GM18861 (cell line): Measurements from ENCODE around the gene ANO3.
"Not testable (repeated sequence)": the region's sequence is repeated elsewhere in the genome, so short reads cannot be mapped to it uniquely, and the experiment has no call there.

Source experiments
- ATAC-seq: cut with Tn5 transposase; IDR thresholded peaks from one replicate; pipeline ENCODE4 v1.9.1; 2021; ENCODE audit not compliant: unreplicated experiment

ANO3 gene

DNA sequence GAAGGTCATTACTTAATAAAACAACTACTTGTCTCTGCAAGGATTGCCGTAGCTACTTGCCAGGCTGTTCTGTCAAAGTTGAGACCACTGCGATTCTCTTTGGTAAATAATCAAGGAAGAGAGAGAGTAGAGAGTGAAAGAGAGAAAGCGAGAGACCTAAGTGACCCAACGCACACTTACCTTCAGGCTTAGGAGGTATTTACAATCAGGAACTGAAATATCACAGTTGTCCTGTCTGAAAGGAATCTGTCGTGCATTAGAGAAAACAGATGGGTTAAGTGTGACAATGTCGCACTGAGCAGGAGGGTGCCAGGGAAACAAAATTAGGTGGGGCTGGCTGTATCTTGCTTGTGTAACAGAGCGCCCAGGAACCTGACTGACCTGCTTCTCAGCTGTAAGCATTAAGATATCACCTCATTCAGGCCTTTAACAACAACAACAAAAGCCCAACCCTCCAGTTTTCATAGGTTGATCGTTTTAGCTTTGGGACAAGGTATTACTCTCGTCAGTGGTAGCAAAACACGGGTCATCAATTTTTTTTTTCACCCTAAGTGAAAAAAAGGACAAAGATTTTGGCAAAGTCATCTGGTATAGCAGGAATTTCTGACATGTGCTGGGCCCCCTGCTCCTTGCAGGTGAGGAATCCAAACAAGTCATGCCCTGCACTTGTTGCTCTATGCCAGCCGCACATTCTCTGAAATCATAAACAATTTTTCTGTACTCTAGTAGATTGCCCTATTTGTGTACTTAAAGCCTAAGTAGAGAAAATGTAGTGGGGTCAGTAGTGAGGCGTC is 240.1 kb downstream of the ANO3 start, which contains the start of gene MUC15:
MUC15 (minus strand) TSS at position 403 of the 794 bp plus-strand sequence. CDS start 5,169 bp downstream, outside the sequence.
- no peak for ATAC-seq

DNA sequence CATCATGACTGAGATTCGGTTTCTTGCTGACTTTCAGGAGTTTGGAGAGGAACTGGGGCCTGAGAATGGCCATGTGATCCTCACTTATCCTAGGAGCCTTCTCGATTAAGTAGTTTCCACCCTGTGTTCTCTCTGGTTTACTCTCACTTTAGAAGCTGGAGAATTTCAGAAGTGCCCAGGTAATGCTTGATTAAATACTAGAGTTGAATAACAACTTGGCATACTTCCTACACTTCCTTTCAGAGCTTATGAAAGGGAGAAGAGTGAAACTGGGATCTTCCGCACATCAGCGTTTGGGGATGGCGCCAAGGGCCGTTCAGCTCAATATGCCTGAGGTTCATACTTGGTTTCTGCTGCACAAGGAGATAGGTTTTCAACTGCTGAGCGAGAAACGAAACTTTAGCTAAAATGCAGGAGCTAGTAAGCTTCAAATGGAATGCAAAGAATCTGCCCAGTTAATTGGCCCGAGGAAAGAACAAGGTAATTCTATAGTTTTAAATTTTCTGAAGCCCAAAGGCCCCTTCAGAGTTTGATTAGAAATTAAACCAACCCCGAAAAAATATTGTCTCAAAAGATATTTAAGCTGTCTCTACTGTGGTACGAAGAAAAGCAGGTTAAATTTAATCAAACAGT is 241.0 kb downstream of the ANO3 start:
- no peak for ATAC-seq

DNA sequence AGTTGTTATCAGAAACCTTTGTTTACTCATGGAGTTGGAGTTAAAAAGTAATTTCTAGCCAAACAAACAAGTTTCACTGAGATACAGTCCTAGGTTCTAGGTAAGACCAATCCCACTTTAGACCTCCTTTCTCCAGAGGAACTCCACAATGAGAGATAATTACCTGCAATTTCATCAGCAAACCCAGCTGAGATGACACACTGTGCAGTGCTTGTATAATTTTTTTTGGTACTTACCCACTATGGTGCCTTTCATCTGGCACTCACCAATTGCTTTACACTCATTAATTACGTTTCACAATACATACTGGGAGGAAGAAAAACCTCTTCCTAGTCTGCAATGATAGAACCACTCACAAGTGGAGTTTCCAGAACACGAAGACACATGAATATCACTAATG is 242.0 kb downstream of the ANO3 start:
- no peak for ATAC-seq

DNA sequence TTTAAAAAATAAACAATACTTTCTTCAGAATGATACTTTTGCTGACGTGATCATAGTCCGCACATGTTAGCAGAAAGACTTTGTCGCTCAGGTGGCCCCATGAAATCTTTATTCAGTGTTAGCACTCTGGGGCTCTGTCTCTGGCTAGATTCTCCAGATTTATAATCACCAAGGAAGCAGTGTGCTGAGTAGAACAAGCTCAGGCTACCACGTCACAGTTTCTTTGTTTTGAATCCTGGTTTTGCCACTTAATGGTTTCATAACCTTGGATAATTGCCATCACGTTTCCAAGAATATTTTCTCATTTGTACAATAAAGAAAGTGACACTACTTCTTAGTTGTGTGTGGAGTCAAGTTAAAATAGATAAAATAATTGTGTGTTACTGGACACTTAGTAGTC is 244.0 kb downstream of the ANO3 start:
- ATAC-seq, result no peak

DNA sequence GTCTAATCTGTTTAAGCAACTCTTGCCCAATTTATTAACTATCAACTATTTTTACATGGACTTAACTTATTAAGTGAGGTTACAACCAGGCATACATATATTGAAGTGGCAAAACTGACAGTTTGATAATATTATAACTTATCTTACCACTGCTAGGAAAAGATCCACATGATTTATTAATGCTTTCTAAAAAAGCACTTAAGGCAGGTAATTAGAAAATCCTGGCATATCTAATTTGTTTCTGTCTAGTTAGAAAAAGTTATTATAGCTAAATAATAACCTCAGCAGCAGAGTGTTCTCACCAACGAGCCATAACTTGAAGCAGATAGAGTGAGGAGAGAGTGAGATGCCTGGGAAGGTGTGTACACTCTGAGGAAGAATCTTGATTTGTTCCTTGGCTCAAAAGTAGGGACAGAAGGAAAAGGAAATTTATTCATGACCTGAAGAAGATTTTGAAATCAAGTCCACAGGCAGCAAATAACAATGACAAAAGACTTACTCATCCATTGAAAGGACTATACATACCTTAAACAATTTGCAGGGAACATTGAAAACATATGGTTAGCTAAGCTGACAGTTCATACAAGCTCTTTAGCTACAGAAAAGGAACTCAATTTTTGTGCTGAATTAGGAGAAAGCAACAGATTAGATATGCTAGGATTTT is 247.2 kb downstream of the ANO3 start:
- no peak for ATAC-seq

DNA sequence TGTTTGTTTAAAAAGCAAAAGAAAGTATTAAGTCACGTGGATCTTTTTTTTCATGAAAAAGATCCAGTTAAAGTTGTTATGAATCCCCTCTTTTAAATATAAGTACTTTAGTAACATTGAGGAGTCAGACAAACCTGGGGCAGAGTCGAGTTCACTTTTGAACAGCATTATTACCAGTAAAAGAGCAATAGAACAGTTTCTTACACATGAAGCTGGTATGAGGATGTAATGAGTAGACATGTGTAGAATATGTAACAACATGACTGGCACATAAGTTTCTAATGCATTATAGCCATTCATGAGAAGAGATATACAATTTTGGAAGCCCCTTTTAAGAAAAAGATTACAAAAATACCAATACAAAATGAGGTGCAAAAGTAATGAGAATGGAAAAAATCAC is 247.8 kb downstream of the ANO3 start:
- no peak for ATAC-seq

DNA sequence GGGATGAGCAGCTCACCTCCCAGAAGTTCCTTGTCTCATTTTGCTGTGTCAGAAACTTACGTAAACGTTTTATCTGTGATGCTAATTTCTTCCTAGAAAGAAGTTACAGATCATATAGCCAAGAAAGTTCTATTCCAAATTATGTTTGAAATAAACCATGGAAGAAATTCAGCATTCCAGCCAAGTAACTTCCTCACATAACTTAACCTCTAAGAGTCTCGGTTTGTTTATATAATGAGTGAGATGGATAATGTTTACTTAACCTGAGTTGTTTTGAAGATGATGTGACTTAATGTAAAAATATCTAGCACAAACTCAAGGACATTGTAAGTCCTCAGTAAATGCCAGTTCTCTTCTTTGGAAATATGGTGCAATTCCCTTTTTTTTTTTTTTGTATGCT is 249.0 kb downstream of the ANO3 start:
- no peak for ATAC-seq

DNA sequence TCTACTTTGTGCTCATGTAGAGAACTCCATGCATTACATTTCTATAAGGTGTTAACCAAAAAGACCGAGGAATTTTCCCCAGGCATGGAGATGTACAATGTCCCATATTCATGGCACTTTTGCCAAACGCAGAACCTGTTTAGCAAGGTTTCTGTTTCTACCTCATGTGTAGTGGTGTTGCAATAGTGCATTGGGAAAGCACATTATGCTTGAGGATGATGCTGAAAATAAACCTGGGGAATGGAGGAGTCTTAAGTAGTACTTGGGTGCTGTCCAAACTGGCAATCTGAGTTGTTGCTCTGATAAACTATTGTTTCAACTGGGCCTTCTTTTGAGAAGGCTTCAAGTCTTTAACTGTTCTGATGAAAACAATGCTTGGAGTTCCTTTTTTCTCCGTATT is 251.6 kb downstream of the ANO3 start:
- no peak for ATAC-seq

DNA sequence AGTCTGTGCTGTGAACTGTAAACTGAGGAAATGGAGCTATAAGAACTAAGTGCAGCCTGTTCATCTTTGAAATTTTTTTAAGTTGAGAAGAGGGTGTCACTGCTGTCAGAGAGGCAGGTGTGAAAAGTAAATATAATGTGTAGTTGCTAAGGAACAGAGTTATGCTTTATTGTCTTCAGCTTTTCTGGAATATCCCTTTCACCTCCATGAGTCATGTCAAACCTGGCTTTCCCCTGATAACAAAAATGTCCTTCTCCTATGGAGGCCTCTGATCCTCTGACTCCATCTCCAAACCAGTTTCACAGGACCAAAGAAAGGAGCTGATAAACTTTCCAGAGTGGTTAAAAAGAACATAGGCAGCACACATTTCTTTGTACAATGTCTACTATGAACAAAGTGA is 252.9 kb downstream of the ANO3 start:
- no peak for ATAC-seq

DNA sequence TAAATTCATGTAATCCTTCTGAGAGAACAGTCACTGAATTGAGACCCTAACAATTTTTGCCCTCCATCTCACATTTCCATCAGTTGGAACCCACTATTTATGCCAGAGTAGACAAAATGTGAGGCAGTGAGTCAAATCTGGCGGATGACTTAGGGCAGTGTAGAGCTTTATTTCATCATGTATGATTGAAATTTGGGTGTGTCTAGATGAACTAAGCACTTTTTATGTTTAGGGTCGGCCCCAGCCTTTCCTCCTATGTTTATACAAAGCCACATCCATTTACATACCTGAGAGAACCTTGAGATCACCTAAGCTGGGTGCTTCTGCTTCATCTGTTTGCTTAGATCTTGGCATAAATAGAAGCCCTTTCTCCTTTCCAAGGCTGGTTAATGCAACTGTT is 255.1 kb downstream of the ANO3 start:
- no peak for ATAC-seq

DNA sequence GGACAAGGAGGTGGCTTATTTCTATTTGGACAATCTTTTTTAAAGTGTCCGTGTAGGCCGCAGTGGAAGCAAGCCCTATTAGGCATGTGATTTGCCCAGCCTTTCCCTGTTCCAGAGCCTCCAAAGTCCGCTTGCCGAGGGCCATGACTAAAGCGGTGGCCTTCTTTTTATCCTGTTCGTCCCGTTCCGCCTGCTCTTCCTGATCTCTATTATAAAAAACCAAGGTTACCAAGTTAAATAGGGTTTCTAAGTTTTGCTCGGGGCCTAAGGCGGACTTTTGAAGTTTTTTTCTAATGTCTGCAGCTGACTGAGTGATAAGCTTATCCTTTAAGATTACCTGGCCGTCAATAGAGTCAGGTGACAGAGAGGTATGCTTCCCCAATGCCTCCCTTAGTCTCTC is 261.8 kb downstream of the ANO3 start:
- no peak for ATAC-seq

DNA sequence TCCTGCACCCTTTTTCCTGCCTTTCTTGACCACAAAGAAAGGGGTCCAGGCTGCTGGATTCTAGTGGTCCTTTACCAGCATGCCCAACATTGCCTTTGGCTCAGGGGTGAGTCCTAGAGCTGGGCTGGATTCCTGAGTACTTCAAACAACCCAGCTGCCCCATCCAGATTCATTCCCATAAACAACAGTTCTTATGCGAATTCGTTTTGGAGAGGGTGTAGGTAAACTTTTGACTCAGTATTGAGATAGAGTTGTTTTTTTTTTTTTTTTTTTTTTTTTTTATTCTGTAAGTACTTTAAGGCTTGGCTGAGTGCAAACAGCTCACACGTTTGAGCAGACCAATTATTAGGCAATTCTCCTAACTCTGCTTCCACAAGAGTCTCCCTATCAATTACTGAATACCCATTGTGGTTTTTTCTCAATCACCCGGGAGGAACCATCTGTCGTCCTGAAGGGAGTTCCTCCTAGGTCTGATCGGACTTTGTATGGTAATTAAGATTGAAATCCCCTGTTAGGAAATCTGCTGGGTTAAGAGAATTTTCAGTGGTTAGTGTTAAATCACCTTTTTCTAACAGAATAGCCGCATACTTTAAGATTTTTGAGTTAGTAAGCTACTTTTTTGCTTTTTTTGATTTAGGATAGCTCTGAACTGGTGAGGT is 263.4 kb downstream of the ANO3 start:
- ATAC-seq, result not testable (repeated sequence)

DNA sequence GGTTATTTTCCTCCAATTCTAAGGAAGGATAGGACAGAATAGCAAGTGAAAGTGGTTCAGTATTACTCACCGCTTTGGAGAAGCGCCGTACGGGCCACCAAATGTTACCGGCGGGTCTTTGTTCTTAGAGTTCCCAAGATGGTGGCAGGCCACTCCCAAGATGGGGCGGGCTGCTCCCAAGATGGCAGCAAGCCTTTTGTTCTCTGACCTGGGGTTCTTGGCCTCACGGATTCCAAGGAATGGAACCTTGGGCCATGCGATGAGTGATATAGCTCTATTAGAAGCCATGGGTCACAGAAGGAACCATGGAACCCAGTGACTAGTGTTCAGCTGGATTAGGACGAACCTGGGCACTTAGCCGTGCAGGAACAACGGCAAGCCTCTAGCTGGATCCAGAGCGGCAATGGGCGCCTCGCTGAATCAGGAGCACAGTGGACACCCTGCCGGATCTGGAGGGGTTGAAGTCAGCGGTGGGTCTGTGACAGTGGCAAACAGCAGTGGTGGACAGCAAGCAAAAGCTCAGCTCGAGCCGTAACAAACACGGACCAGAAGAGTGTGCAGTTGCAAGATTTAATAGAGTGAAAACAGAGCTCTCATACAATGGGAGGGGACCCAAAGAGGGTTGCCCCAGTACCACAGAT is 265.2 kb downstream of the ANO3 start:
- ATAC-seq, result not testable (repeated sequence)

DNA sequence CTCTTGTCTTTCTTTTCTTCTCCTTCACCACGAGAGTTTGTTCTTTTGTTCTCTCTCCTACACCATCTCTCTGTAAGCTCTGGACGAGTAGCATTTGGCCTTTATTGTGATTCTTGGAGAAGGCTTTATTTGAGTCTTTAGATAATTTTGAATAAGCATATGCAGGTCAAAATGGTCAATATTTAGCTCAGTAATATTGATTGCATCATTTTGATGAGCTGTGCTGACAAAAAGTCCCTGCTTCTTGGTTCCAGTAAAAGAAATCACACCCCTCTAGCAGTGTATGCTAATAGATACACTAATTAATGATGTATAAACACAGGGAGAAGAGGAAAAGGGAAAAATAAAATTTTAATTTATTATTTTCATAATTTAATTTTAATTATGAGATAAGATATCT is 266.0 kb downstream of the ANO3 start:
- ATAC-seq, result no peak

DNA sequence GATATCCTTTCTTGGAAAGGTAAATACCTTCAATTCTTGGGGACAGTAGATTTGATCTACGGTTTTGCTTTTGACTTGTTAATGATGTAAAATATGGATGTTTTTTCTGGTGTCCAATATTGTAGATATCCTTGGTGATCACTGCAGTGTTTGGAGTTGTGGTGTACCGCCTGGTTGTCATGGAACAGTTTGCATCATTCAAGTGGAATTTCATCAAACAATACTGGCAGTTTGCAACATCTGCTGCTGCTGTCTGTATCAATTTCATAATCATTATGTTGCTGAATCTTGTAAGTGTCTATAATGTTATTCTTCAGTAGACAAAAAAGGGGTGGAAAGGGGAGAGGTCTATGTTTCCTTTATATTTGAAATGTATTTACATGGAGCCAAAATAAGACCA is 267.5 kb downstream of the ANO3 start:
- ATAC-seq, result no peak

DNA sequence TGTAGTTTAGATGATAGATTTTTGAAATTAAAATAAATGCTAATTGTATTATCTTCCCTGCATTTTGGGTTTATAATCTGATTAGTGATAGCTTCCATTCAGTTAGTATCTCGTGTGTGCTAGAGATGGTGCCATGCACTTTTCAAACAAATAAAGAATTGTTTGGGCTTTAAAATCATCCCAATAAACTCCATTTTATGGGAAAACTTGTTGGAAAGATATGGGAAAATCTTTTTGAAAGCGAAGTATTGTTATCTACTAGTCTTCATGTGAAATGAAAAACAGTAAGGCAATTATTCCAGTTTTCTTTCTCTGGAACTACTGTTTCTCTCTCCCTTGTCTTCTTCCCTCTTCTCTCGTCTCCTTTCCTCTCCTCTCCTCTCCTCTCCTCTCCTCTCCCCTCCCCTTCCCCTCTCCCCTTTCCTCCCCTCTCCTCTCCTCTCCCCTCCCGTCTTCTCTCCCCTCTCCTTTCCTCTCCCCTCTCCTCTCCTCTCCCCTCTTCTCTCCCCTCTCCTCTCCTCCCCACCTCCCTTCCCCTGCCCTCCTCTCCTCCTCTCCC is 268.0 kb downstream of the ANO3 start:
- no peak for ATAC-seq

DNA sequence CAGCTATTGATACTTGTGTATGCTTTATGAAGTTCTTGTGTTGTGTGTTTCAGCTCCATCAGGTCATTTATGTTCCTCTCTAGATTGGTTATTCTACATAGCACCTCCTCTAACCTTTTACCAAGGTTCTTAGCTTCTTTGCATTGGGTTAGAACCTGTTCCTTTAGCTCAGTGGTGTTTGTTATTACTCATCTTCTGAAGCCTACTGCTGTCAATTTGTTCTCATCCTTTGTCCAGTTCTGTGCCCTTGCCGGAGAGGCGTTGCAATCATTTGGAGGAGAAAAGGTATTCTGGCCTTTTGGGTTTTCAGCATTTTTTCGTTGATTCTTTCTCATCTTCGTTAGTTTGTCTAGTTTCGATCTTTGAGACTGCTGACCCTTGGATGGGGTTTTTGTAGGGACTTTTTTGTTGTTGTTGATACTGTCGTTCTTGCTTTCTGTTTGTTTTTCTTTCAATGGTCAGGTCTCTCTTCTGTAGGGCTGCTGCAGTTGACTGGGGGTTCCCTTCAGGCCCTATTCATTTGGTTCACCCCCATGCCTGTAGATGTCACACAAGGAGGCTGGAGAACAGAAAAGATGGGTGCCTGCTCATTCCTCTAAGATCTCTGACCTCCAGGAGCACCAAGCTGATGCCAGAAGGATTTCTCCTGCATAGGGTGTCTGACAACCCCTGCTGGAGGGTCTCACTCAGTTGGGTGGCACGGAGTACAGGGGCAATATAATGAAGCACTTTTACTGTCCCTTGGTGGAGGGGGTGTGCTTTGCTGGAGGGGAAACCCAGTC is 276.0 kb downstream of the ANO3 start:
- ATAC-seq, result no peak

DNA sequence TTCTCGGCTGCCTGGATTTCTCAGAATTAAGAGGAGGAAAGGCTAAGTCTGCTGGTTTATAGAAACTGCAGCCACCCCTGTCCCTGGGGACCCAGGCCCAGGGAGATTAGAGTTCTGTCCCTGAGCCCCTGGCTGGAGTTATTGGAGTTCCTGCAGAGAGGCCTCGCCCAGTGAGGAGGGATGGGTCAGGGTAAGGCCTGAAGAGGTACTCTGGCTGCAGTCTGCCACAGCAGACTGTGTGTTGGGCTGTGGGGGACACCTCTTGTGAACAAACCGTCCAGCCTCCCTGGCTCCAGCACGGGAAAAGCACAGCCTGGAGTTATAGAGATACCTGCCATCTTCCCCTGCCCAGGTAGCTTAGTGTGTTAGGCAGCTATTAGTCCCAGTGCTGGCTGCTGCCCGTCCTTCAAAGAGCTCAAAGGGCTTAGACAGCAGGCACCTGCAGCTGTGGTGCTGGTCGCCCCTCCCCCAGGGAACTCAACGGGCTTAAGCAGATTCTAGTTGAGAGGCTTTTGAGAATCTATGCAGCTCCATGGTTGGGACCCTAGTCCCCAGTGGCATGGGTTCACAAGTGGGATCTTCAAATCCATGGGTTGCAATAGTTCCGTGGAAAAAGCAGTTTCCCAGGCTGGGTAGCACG is 276.7 kb downstream of the ANO3 start:
- ATAC-seq, result no peak

DNA sequence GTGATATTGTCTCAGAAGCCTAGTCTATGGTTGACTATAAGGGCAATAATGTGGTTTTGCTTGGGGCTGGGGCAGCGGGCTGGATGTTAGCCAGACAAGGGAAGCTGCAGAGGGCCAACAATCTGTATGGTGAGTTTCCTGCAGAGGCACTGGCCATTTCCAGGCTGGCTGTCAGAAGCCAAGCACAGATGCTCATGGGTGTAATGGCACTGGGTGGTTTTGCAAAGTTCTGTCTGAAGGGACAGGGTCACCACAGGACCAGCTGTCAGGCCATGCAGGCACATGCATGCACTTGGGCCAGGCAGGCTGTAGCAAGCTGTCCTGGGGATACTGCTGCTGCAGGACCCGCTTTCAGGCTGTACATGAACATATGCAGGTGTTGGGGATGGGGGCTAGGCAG is 281.8 kb downstream of the ANO3 start:
- no peak for ATAC-seq

DNA sequence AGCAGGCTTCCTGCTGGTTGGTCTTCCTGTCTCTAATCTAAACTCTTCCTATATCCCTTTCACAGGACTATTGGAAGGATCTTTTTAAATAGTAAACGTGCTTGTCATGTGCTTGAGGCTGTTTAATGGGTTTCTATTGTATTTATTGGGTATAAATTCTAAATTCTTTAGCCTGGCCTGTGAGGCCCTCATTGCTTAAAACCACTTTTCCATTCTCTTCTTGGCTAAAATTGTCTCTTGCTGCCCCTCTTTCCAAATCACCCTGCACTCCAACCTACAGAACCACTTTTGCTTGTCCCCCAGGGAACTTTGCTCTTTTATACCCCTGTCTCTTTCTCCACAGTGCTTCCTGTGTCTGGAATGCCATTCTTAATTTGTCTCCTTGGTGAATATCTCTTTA is 286.5 kb downstream of the ANO3 start:
- no peak for ATAC-seq
